ENCODE results near the gene FOXQ1.

DNA sequence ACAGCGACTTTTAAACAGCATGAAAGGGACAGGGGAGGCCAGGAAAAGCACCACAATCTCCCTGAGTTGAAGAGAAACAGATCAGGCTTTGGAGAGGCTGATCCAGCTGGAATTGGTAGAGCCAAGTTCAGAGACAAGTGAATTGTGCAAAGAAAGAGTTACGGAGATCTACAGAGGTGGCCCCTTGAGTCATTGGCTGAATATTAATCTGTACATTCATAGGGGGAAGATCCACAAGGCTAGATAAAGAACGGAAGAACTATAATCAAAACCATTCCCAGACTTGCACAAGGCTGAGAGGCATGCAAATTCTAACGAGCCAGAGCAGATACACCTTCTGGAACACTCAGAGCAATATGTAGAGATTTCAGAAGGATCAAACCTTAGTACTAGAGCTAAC, 14.2 kb upstream of the FOXQ1 start:
- TF ChIP-seq, protein P1, sequence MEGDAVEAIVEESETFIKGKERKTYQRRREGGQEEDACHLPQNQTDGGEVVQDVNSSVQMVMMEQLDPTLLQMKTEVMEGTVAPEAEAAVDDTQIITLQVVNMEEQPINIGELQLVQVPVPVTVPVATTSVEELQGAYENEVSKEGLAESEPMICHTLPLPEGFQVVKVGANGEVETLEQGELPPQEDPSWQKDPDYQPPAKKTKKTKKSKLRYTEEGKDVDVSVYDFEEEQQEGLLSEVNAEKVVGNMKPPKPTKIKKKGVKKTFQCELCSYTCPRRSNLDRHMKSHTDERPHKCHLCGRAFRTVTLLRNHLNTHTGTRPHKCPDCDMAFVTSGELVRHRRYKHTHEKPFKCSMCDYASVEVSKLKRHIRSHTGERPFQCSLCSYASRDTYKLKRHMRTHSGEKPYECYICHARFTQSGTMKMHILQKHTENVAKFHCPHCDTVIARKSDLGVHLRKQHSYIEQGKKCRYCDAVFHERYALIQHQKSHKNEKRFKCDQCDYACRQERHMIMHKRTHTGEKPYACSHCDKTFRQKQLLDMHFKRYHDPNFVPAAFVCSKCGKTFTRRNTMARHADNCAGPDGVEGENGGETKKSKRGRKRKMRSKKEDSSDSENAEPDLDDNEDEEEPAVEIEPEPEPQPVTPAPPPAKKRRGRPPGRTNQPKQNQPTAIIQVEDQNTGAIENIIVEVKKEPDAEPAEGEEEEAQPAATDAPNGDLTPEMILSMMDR (IDR thresholded peaks at IDR 0.05) = no peak
- no peak for TF ChIP-seq ZFX (IDR thresholded peaks at IDR 0.05; ENCODE audit: borderline replicate concordance)

Measured in 22Rv1 (cell line).